ENCODE measurements around the gene RAP1A. TPM values are rescaled to one million over a fixed set of nuclear protein-coding genes. Genes with fewer than 3 reads are reported as not detected.

Gene RAP1A
- total RNA-seq, 1 donor from 2014 or later: 135 TPM

DNA sequence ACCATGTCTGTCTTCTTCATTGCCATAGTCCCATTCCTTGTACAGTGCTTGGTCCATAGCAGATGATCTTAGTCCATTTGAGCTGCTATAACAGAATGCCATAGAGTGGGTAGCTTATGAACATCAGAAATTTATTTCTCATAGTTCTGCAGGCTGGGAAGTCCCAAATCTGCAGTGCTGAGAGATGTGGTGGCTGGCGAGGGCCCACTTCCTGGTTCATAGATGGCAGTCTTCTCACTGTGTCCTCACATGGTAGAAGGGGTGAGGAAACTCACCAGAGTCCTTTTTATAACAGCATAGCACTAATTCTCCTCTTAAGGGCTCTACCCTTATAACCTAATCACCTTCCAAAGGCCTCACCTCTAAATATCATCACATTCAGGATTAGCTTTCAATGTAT is 23.1 kb upstream of the RAP1A start:
- intact Hi-C loops (cut with micrococcal nuclease): loop anchor here (10.0 kb wide), 1 partner anchor 922 kb away; the partner anchor contains the start of gene KCNA3

DNA sequence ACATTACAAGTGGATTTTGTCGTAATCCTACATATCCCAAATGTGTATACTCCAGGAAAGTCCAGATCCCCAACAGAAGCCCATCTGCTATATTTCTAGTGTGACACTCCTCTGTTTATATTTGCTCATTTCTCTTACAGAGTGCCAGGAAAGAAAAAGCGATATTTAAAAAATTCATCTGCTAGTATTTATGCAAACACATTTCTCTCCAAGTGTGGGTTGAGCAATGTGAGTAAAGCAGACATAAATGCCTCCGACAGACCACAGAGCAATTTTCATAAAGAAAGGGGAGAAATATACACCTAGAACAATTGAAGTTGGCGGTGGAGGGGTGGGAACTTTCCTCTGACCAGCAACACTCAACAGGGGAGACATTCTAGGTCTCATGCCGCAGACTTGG is 22.2 kb upstream of the RAP1A start:
- intact Hi-C loops (cut with micrococcal nuclease): loop anchor here (10.0 kb wide), 1 partner anchor 923 kb away; the partner anchor contains the start of gene KCNA3

DNA sequence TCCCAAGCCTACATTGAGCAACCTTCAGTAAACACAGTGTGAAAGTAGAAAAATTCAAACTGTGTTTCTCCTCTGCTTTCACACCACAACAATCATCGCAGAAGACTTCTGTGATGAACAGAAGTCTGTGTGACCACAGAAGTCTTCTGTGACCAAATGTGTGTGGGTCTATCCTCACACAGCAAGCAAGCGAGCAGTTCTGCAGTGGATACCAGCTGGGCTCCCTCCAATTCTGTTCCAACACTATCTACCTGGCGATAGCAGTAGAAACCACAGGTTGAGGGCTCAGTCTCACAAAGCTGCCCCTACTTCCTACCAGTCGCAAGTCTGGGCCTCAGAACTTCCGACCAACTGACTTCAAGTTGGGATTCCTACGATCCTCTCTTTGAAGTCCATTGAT is 21.0 kb upstream of the RAP1A start:
- intact Hi-C loops (cut with micrococcal nuclease): loop anchor here (10.0 kb wide), 1 partner anchor 924 kb away; the partner anchor contains the start of gene KCNA3

DNA sequence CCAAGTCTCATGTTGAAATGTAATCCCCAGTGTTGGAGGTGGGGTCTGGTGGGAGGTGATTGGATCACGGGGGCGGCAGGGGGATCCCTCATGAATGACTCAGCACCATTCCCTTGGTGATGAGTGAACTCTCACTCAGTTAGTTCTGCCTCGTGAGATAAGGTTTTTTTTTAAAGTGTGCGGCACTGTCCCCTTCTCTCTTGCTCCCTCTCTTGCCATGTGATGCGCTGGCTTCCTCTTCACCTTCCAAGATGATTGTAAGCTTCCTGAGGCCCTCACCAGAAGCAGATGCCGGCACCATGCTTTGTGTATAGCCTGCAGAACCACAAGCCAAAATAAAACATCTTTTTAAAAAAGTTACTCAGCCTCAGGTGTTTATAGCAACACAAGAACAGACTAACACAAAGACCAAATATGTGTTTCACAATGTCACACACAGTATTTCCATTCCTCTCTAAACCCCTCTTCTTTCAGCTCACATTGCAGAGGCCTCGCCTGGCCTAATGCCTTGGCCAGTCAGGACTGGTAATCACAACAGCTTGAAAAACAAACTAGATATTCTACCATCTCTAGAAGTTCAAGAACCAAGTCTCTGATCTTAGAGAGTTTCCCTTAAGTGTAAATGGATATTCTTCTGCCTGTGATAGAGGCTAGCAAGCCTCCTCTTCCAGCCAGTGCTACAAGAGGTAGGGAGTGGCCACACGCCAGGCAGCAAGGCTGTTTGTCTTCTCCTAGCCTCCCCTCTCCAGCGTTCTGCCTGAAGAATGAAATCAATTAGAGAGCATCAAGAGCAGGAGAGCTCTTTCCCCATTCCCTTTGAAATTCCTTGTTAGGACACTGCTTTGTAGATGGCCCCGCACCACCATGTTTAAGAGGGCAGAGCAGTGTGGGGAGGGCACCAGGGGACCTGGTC is 19.6 kb upstream of the RAP1A start:
- intact Hi-C loops (cut with micrococcal nuclease): loop anchor here (5.0 to 10.0 kb wide), 4 partner anchors 378 to 925 kb away; partner anchors contain the start of genes CD53, DENND2D and KCNA3

DNA sequence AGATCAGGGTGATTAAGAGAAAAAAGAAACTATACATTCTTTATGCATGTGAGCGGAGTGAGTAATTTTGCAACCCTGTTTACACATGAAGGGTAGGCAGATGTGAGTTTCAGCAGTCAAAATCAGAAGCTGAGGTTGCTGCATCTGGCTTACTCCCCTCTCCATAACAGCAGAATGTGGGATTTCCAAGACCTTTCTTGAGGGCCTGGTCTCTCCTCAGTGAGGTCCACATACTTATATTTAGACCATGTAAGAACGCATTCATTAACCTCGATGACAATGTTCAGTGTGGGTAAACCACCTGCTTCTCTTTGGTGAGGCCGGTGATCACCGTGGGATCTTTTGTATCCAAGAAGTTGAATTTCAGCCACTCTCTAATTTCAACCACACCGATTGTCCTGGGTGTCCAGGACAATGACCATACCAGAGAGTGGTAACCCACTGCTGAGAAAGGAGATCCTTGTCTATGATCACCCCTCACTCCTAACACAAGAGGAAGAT is 18.7 kb upstream of the RAP1A start:
- intact Hi-C loops (cut with micrococcal nuclease): loop anchor here (5.0 to 10.0 kb wide), 3 partner anchors 379 to 726 kb away; partner anchors contain the start of genes CD53 and DENND2D

DNA sequence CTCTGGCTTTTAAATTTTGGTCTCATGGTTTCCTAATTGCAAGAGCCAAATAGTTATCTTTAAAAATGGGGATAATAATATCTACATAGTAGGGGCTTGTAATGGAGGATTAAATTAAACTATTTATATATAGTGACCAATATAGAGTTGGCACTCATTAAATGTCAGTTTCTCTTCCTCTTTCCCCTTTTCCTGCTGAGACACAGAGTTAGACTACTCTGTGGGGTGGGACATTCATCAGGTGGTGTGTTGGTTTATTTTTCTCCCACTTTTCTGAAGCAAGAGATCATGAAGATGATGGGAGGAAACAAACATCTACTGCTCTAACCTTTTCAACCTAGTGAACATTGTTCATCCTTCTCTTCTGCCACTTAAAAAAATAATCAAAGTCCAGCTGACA is 17.3 kb upstream of the RAP1A start:
- intact Hi-C loops (cut with micrococcal nuclease): loop anchor here (5.0 to 10.0 kb wide), 3 partner anchors 380 to 728 kb away; partner anchors contain the start of genes CD53 and DENND2D

DNA sequence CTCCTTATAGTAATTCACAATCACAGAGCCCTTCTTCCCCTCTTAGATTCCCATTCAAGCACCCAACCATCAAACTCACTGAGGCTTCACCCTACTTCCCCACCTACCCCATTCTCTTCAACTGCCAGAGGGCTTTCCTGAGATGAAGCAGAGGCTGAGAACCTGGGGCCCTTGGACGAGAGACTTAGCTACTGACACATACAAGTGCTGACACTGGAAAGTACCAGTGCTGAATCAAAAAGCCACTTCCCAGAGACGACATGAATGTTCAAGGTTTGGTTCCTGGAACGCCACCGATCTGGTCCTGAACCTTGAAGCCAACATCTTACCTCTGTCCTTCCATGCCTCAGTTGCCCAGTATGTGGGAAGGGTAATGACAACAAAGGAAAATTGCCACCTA is 16.6 kb upstream of the RAP1A start:
- intact Hi-C loops (cut with micrococcal nuclease): loop anchor here (5.0 to 10.0 kb wide), 3 partner anchors 381 to 728 kb away; partner anchors contain the start of genes CD53 and DENND2D

DNA sequence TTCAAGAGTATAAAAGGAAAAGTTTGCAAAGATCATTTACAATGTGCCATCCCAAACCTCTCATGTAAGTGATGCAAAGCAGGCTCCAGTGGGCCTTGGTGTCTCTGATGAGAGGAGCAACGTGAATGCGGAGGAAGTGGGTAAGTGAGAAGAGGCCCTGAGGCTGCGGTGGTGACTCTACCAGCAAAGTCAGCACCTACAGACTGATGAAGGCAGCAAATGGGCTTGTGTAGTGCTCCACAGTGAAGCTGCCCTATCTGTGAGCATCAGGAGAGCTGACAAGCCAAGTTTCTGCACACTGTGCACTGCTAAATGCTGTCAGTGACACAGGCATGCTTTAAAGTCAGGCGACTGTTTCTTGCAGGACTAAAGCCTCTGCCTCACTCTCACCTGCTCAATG is 15.6 kb upstream of the RAP1A start:
- intact Hi-C loops (cut with micrococcal nuclease): loop anchor here (1.0 to 10.0 kb wide), 5 partner anchors 12 to 729 kb away; partner anchors contain the start of genes CD53 and DENND2D

DNA sequence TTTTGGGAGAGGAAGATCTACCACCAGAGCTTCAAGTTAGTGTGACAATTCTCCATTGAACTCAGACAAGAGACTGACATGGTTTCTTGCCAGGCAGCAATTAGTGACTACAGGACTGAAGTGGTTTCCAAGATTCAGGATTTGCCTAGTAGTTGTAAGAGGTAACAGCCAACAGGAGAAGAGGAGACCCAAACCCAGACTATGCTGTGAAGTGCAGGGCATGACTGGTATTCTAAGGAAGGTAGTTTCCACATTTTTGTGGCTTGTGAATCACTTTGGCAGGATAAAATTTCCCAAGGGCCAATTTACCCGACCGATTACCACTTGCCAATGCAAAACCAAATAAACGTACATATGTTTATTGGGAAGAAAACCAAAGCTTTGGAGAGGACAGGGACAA is 14.7 kb upstream of the RAP1A start:
- intact Hi-C loops (cut with micrococcal nuclease): loop anchor here (1.0 to 10.0 kb wide), 5 partner anchors 11 to 730 kb away; partner anchors contain the start of genes CD53 and DENND2D

DNA sequence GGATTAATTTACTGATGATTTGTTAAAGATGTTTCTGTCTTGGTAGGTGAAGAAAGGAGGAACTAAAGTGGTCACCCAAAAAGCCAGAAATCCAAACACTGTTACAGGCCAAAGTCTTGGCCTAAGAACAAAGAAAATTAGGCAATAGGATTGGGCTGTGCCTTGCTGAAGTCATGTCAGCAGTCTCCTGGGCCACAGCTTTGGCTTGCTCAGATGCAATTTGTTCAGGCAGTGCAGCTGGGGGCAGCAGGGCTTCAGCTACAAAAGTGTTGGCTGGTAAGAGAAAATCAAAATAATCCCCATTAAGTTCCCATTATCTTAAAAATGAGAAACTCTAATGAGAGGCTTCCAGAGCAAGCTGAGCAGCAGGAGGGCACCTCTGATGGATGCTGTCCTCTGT is 14.0 kb upstream of the RAP1A start:
- intact Hi-C loops (cut with micrococcal nuclease): loop anchor here (10.0 kb wide), 1 partner anchor 731 kb away; the partner anchor contains the start of gene CD53

DNA sequence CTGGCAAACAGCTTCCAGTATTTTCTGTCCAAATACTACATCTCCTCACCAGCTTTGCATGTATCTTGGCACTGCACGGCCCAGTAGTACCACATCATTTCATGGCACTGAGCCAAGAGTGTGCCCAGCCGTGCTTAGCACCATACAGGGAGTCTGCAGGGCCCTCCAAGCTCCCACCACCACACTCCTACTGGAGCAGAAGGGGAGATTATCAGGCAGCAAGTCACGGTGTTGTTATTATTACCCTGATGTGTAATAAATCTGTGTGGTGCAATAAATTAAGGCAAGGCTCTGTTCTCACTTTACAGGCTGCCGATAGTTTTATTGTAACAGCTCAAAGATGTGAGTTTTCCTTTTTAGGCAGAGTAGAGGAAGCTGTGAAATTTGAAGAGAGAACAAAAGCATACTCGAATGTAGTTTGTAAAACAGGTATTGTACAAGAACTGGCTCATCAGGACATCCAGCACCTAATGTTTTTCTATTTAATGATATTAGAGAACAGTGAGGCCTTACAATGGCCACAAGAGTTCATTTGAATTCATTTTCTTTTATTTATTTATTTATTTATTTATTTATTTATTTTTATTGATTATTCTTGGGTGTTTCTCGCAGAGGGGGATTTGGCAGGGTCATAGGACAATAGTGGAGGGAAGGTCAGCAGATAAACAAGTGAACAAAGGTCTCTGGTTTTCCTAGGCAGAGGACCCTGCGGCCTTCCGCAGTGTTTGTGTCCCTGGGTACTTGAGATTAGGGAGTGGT is 13.0 kb upstream of the RAP1A start:
- intact Hi-C loops (cut with micrococcal nuclease): loop anchor here (10.0 kb wide), 1 partner anchor 732 kb away; the partner anchor contains the start of gene CD53

DNA sequence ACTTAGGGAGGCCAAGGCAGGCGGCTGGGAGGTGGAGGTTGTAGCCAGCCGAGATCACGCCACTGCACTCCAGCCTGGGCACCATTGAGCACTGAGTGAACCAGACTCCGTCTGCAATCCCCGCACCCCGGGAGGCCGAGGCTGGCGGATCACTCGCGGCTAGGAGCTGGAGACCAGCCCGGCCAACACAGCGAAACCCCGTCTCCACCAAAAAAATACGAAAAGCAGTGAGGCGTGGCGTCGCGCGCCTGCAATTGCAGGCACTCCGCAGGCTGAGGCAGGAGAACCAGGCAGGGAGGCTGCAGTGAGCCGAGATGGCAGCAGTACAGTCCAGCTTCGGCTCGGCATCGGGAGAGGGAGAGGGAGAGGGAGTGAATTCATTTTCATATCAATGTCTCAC is 11.1 kb upstream of the RAP1A start:
- intact Hi-C loops (cut with micrococcal nuclease): loop anchor here (10.0 kb wide), 1 partner anchor 734 kb away; the partner anchor contains the start of gene CD53

DNA sequence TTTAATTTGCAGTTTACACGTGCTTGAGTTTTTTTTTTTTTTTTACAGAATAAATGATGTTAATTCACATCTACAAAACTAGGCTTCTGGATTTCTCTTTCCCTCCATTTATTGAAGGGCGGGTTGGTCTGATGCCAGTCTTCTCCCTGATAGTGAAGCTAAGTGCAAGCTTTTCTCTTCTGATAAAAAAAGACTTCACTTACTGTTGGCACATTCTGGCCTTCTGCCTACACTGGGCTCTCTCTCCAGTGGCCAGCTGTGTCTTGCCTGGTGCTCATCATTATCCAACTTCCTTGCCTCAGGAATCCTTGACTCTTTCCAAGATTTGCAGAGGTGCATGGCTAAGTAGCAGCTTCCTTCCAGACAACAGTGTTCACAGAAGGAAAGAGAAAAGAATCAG is 7.6 kb upstream of the RAP1A start:
- intact Hi-C loops (cut with micrococcal nuclease): no loop called here

DNA sequence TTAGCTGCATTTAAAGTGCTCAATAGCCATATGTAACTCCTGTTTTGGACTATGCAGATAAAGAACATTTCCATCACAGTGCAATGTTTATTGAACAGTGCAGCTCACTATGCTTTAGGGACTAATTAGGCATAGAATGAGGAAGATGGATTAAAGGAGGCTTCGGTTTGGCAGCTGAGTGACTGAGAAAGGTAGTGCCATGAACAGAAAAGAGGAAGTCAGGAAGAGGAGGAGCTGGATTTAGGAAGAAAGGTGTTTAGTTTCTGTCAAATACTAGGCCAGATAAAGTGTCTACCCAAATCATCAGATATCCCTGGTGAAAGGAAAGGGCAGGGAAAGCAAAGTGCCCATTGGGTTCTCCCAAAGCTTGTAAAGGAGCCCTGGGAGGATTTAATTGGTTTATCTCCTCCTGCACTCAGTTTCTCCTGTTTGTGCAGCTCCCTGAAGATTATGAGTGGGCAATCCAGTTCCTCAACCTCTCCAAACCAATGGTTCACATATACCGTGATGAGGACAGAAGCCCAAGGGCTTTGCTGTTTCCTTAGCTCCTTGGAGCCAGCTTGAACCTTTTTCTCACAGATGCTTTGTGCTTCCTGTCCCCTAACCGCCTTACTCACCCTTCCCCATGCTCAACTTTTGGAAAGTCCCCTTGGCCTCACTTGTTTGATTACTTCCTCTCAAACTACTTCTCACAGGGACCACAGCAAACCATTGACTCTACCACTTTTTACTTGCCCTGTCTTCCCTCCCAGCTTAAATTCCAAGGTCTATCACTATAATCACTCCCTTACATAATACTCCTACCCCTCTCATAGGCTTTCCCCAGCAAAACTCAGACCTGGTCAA is 3.5 kb upstream of the RAP1A start:
- intact Hi-C loops (cut with micrococcal nuclease): loop anchor here (1.0 to 5.0 kb wide), 3 partner anchors 12 to 944 kb away; partner anchors contain the start of gene KCNA3

DNA sequence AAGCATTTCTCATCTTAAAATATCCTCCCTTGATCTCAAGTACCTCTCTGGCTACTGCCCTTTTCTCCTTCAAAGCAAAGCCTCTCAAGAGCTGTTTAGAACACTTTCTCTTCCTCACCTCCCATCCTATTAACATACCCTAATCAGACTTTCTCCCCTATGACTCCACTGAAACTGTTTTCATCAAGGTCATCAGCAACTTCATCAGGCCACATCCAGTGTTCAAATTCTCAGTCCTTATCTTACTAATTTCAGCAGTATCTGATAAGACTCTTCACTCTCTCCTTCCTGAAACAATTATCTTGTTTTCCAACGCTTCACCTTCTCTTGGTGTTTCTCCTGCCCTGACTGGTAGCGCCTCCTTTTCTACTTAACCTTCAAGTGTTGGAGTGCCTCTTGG is 1.5 kb upstream of the RAP1A start:
- intact Hi-C loops (cut with micrococcal nuclease): loop anchor here (2.0 to 5.0 kb wide), 2 partner anchors 137 to 946 kb away; partner anchors contain the start of genes DDX20 and KCNA3

DNA sequence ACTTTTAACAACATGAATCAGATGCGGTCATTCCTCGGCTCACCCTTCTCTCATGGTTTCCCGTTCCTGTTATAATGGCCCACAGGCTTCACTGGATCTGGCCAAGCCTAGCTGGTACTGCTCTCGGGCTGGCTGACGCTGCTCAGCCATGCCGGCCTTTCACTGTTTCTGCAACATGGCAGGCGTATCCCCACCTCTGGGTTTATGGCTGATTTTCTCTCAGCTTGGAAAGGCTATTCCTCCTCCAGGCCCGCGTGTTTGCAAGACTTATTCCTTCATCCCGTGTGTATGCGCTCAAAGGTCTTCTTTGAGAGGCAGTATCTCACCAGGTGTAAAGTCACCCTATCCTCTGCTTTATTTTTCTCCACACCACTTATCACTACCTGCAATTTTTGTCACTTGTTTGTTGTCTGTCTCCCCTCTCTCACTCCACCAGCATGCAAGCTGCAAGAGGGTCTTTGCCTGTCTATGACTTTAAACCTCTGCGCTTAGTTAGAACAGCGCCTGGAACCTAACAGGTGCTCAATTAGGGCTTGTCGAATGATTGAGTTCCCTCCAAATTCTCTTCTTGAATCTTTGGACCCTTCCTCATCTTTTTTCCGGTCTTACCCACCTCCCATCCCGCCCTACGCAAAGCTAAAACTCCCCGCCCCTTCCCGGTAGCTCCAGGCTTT is 491 bp upstream of the RAP1A start:
- intact Hi-C loops (cut with micrococcal nuclease): loop anchor here (2.0 to 5.0 kb wide), 2 partner anchors 136 to 947 kb away; partner anchors contain the start of genes DDX20 and KCNA3

DNA sequence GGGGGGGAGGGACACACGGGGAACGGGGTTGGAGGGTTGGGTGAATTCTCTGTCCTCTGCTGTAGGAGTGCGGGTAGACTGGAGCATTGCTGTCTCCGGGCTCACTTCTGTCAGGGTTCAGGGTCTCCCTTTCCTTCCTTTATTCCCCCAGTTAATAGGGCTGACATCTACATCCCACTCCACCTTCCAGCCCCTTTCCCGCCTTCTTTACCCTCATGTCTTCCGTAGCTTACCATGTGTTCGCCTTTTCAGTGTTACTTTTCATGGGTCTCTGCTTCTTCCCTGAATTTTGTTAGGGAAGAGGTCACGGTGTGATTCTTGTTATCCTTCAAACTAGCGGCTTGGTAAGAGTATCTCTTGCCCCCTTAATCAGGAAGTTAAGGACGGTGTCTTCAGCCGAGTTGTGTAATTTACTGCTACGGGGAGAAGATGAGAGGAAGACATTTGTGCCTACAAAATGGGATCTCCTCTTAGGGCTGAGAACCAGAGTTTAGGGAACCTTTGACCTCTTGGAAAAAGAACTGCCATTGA is 917 bp downstream of the RAP1A start:
- intact Hi-C loops (cut with micrococcal nuclease): loop anchor here (1.0 to 10.0 kb wide), 3 partner anchors 28 to 106 kb away; no protein-coding TSS in a partner anchor

DNA sequence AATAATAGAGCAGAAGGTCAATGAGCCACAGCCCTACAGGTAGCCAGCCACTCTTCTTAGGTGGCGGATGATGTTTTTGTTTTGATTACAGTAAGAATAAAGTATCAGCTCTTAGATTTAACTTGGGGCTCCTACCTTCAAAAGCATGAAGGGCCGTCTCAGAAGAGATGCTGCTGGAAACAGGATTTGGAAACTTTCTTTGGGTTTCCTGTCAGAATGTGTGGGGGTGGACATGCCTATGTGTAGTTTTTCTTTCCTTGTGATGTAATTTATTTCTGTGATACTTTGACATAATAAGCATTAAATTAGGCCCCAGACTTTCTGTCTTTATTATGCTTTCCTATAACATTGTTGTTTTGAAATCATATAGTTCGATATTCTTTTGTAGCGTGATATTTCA is 1.5 kb downstream of the RAP1A start:
- intact Hi-C loops (cut with micrococcal nuclease): loop anchor here (5.0 to 10.0 kb wide), 2 partner anchors 41 to 106 kb away; no protein-coding TSS in a partner anchor

DNA sequence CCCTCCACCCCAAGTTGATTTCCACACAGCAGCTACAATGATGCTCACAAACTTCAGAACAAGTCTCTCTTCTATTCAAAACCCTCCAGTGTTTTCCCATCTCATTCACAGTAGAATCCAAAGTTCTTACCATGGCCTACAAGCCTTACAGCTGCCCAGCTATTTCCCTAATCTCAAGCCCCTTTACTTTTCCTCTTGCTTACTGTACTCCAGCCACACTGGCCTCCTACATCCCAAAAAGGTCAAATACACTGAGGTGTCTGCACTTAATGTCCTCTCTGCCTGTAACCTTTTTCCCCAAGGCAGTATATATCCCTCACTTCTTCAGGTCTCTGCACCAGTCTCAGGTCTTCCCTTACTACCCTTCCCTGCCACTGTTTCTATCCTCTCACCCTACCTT is 2.6 kb downstream of the RAP1A start:
- intact Hi-C loops (cut with micrococcal nuclease): loop anchor here (1.0 to 10.0 kb wide), 3 partner anchors 40 to 133 kb away; partner anchors contain the start of gene DDX20
